HepG2 (cell line): Measurements from ENCODE around the gene C19orf85. TPM values are rescaled to one million over a fixed set of nuclear protein-coding genes. Genes with fewer than 3 reads are reported as not detected.

Experiments
- CCDC6 ChIP-seq: sonication (generic); formaldehyde crosslinking; IDR thresholded peaks from 2 replicates; pipeline ENCODE4 v1.8.1; 2022; ENCODE audit warnings: mild to moderate bottlenecking, missing genetic modification reagents, moderate library complexity
- ERF ChIP-seq: IDR thresholded peaks from 2 replicates; pipeline ENCODE4 v1.6.1; 2018; ENCODE audit warnings: missing biosample characterization, missing genetic modification reagents
- FOXA1 ChIP-seq, 2 experiments: fragments of 450-650 bp in 1 of 2; sonication (generic) in 1 of 2; formaldehyde crosslinking in 1 of 2; IDR thresholded peaks; 2 replicates each; pipeline versions ENCODE4 v1.4.0 to v1.6.1; 2016 to 2020; ENCODE audit warnings: missing genetic modification reagents in 1 of 2
- KDM2A ChIP-seq: sonication (generic); formaldehyde crosslinking; IDR thresholded peaks from 2 replicates; pipeline ENCODE4 v1.4.0; 2020; ENCODE audit warnings: low read depth, missing genetic modification reagents, borderline replicate concordance
- KLF16 ChIP-seq, 2 experiments: sonication (generic) in 1 of 2; formaldehyde crosslinking in 1 of 2; IDR thresholded peaks; 2 replicates each; pipeline versions ENCODE4 v1.6.1 to v1.8.0; 2016 to 2023; ENCODE audit warnings: missing genetic modification reagents in 2 of 2, missing compliant biosample characterization in 1 of 2
- MED1 ChIP-seq: sonication (generic); formaldehyde crosslinking; IDR thresholded peaks from 2 replicates; pipeline ENCODE4 v1.4.0; 2020; ENCODE audit warnings: missing genetic modification reagents
- PHF5A ChIP-seq: IDR thresholded peaks from one replicate; pipeline ENCODE4 v1.6.1; 2018; ENCODE audit warnings: low read depth, missing genetic modification reagents; ENCODE audit not compliant: unreplicated experiment
- RARG ChIP-seq: sonication (generic); formaldehyde crosslinking; IDR thresholded peaks from 2 replicates; pipeline ENCODE4 v1.4.0; 2020; ENCODE audit warnings: low read depth, mild to moderate bottlenecking, missing genetic modification reagents
- SRY ChIP-seq: sonication (generic); formaldehyde crosslinking; IDR thresholded peaks from 2 replicates; pipeline ENCODE4 v1.8.0; 2022; ENCODE audit warnings: mild to moderate bottlenecking, missing genetic modification reagents
- ZFP41 ChIP-seq: sonication (generic); formaldehyde crosslinking; IDR thresholded peaks from 2 replicates; pipeline ENCODE4 v1.4.0; 2020; ENCODE audit warnings: mild to moderate bottlenecking, missing genetic modification reagents, borderline replicate concordance
- ZNF296 ChIP-seq: sonication (generic); formaldehyde crosslinking; conservative IDR thresholded peaks from 2 replicates; pipeline ENCODE4 v1.5.0; 2020; ENCODE audit warnings: mild to moderate bottlenecking, missing genetic modification reagents
- ZNF3 ChIP-seq: IDR thresholded peaks from 2 replicates; pipeline ENCODE4 v1.7.0; 2017; ENCODE audit warnings: inconsistent platforms
- ZNF841 ChIP-seq: sonication (generic); formaldehyde crosslinking; IDR thresholded peaks from 2 replicates; pipeline ENCODE4 v1.8.1; 2023; ENCODE audit warnings: missing genetic modification reagents, borderline replicate concordance
- ZSCAN9 ChIP-seq: IDR thresholded peaks from 2 replicates; pipeline ENCODE4 v1.6.1; 2016; ENCODE audit warnings: borderline replicate concordance
- polyA plus RNA-seq, 8 experiments: library from polyadenylated mRNA; depleted of rRNA in 3 of 8; stranded (reverse) in 7 of 8; unstranded in 1 of 8; fragments of >200 nt; fragmentation: Illumina TruSeq in 4 of 8; extraction: Trizol in 4 of 8; gene quantifications; 2 replicates each; pipeline versions ENCODE4 v1.2.1 to v1.2.3, GENCODE V29; 2011 to 2016; ENCODE audit warnings: low read depth in 4 of 8, missing spikeins in 1 of 8, mixed read lengths in 1 of 8; ENCODE audit not compliant: insufficient read depth in 1 of 8
- total RNA-seq, 5 experiments: library from RNA; depleted of rRNA; stranded (reverse); fragments of >200 nt; fragmentation: Illumina TruSeq; extraction: Trizol; gene quantifications; 2 replicates each; pipeline ENCODE4 v1.2.3, GENCODE V29; 2016; ENCODE audit warnings: low read depth in 1 of 5
- TF ChIP-seq, protein P1 (sequence below): sonication (generic); formaldehyde crosslinking; IDR thresholded peaks from 2 replicates; pipeline ENCODE4 v1.4.0; 2020; ENCODE audit warnings: missing genetic modification reagents
- TF ChIP-seq, protein P2 (sequence below): sonication (generic); formaldehyde crosslinking; IDR thresholded peaks from 2 replicates; pipeline ENCODE4 v1.4.0; 2020; ENCODE audit warnings: missing genetic modification reagents
- TF ChIP-seq, protein P3 (sequence below): sonication (generic); formaldehyde crosslinking; IDR thresholded peaks from 2 replicates; pipeline ENCODE4 v1.9.0; 2022; ENCODE audit warnings: missing genetic modification reagents, mild to moderate bottlenecking, borderline replicate concordance
- TF ChIP-seq, protein P4 (sequence below): sonication (generic); formaldehyde crosslinking; IDR thresholded peaks from 2 replicates; pipeline ENCODE4 v1.4.0; 2020; ENCODE audit warnings: missing genetic modification reagents, mild to moderate bottlenecking, borderline replicate concordance
- TF ChIP-seq, protein P5 (sequence below): sonication (generic); formaldehyde crosslinking; IDR thresholded peaks from 2 replicates; pipeline ENCODE4 v1.4.0; 2020; ENCODE audit warnings: missing genetic modification reagents, mild to moderate bottlenecking, borderline replicate concordance

Gene C19orf85
- total and polyA plus RNA-seq, 2 of the 13 experiments (the other 11 are each of a cell fraction or from before 2014, with no cell fraction given): not detected

DNA sequence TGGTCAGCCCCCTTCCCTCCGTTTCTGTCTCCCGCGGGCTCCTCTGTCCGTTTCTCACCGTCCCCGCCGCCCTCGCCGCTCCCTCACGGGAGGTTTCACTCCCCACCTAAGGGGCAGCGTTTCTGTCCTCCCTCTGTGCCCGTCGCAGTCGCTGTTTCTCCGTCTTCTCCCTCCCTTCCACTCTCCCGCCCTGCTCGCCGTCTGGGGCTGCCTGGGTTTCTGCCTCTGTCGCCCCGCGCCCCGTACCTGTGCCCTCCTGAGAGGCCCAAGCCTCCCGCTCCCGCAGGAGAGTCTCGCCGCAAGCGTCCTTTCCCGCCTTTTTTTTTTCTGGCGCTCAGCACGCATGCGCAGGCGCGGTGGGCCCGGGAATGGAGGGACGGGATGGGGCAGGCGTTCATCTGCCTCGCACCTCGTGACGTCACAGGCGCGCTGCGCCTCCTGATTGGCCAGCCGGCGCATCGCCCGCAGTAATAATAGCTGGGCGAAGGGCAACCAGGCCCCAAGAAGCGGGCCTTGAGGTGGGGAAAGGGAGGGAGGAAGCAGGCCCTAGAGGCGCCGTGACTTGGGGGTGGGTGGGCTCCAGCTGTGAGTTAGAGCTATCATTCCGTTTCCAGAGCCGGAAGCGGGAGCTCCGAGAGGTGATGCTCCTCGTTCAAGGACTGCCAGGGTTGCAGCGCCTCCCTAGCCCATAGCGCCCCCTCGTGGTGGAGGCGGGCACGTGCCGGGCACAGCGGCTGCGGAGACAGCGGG, 39.1 kb upstream of the C19orf85 start (continued):
- 0 out of 2 replicates have a peak, but pooled peaks have one; percentile 29 for TF ChIP-seq ZNF841 (CRISPR knock-in tag)
- TF ChIP-seq, protein P1, sequence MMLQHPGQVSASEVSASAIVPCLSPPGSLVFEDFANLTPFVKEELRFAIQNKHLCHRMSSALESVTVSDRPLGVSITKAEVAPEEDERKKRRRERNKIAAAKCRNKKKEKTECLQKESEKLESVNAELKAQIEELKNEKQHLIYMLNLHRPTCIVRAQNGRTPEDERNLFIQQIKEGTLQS: no peak; the same call in 1 of the 2 replicates
- TF ChIP-seq, protein P2, sequence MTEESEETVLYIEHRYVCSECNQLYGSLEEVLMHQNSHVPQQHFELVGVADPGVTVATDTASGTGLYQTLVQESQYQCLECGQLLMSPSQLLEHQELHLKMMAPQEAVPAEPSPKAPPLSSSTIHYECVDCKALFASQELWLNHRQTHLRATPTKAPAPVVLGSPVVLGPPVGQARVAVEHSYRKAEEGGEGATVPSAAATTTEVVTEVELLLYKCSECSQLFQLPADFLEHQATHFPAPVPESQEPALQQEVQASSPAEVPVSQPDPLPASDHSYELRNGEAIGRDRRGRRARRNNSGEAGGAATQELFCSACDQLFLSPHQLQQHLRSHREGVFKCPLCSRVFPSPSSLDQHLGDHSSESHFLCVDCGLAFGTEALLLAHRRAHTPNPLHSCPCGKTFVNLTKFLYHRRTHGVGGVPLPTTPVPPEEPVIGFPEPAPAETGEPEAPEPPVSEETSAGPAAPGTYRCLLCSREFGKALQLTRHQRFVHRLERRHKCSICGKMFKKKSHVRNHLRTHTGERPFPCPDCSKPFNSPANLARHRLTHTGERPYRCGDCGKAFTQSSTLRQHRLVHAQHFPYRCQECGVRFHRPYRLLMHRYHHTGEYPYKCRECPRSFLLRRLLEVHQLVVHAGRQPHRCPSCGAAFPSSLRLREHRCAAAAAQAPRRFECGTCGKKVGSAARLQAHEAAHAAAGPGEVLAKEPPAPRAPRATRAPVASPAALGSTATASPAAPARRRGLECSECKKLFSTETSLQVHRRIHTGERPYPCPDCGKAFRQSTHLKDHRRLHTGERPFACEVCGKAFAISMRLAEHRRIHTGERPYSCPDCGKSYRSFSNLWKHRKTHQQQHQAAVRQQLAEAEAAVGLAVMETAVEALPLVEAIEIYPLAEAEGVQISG (CRISPR knock-in tag): peak; percentile 70; the same call in 1 of the 2 replicates
- TF ChIP-seq, protein P3, sequence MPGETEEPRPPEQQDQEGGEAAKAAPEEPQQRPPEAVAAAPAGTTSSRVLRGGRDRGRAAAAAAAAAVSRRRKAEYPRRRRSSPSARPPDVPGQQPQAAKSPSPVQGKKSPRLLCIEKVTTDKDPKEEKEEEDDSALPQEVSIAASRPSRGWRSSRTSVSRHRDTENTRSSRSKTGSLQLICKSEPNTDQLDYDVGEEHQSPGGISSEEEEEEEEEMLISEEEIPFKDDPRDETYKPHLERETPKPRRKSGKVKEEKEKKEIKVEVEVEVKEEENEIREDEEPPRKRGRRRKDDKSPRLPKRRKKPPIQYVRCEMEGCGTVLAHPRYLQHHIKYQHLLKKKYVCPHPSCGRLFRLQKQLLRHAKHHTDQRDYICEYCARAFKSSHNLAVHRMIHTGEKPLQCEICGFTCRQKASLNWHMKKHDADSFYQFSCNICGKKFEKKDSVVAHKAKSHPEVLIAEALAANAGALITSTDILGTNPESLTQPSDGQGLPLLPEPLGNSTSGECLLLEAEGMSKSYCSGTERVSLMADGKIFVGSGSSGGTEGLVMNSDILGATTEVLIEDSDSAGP: peak; percentile 70; the same call in 1 of the 2 replicates
- no peak for TF ChIP-seq SRY (CRISPR knock-in tag)
- TF ChIP-seq KLF16 (CRISPR knock-in tag; IDR thresholded peaks at IDR 0.05): peak in 1 of 2 experiments; percentile 66; a peak in 1 of 4 replicates
- TF ChIP-seq, protein P4, sequence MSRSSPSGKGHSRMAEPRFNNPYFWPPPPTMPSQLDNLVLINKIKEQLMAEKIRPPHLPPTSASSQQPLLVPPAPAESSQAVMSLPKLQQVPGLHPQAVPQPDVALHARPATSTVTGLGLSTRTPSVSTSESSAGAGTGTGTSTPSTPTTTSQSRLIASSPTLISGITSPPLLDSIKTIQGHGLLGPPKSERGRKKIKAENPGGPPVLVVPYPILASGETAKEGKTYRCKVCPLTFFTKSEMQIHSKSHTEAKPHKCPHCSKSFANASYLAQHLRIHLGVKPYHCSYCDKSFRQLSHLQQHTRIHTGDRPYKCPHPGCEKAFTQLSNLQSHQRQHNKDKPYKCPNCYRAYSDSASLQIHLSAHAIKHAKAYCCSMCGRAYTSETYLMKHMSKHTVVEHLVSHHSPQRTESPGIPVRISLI (CRISPR knock-in tag): peak; percentile 57; the same call in 1 of the 2 replicates
- peak; percentile 71; the same call in 1 of the 2 replicates for TF ChIP-seq KDM2A
- TF ChIP-seq ZFP41: no peak
- TF ChIP-seq RARG (CRISPR knock-in tag): no peak
- TF ChIP-seq MED1 (CRISPR knock-in tag): 0 out of 2 replicates have a peak, but pooled peaks have one; percentile 8
- TF ChIP-seq ZNF296: 0 out of 2 replicates have a peak, but pooled peaks have one; percentile 24
- TF ChIP-seq FOXA1 (IDR thresholded peaks at IDR 0.05): no peak
- TF ChIP-seq FOXA1 (CRISPR knock-in tag; IDR thresholded peaks at IDR 0.05): no peak
- TF ChIP-seq ZNF3 (CRISPR knock-in tag): no peak
- TF ChIP-seq CCDC6 (CRISPR knock-in tag): no peak
- TF ChIP-seq, protein P5, sequence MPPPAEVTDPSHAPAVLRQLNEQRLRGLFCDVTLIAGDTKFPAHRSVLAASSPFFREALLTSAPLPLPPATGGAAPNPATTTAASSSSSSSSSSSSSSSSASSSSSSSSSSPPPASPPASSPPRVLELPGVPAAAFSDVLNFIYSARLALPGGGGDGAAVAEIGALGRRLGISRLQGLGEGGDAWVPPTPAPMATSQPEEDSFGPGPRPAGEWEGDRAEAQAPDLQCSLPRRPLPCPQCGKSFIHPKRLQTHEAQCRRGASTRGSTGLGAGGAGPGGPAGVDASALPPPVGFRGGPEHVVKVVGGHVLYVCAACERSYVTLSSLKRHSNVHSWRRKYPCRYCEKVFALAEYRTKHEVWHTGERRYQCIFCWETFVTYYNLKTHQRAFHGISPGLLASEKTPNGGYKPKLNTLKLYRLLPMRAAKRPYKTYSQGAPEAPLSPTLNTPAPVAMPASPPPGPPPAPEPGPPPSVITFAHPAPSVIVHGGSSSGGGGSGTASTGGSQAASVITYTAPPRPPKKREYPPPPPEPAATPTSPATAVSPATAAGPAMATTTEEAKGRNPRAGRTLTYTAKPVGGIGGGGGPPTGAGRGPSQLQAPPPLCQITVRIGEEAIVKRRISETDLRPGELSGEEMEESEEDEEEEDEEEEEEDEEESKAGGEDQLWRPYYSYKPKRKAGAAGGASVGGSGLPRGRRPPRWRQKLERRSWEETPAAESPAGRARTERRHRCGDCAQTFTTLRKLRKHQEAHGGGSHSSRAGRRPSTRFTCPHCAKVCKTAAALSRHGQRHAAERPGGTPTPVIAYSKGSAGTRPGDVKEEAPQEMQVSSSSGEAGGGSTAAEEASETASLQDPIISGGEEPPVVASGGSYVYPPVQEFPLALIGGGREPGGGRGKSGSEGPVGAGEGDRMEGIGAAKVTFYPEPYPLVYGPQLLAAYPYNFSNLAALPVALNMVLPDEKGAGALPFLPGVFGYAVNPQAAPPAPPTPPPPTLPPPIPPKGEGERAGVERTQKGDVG (CRISPR knock-in tag): peak; percentile 67; the same call in 1 of the 2 replicates
- peak; percentile 22; the same call in 1 of the 2 replicates for TF ChIP-seq ZSCAN9
- TF ChIP-seq PHF5A: no peak
- peak; percentile 55; the same call in 1 of the 2 replicates for TF ChIP-seq ERF (CRISPR knock-in tag)
